OCI-LY1 (cell line): Measurements from ENCODE around the gene VWC2.

Source experiments
- EZH2 ChIP-seq: fragments of 200-600 bp; sonication (generic), shearing (Covaris generic); IDR thresholded peaks from 2 replicates; pipeline ENCODE4 v1.8.0; 2017; ENCODE audit warnings: borderline replicate concordance, mixed run types, mild to moderate bottlenecking, antibody characterized with exemption, low read length, moderate library complexity, mixed read lengths
- TF ChIP-seq, protein P1 (sequence below): fragments of 200-600 bp; sonication (generic), shearing (Covaris generic); IDR thresholded peaks from 2 replicates; pipeline ENCODE4 v1.5.1; 2017; ENCODE audit warnings: mild to moderate bottlenecking, antibody characterized with exemption, low read length, moderate library complexity, mixed read lengths

DNA sequence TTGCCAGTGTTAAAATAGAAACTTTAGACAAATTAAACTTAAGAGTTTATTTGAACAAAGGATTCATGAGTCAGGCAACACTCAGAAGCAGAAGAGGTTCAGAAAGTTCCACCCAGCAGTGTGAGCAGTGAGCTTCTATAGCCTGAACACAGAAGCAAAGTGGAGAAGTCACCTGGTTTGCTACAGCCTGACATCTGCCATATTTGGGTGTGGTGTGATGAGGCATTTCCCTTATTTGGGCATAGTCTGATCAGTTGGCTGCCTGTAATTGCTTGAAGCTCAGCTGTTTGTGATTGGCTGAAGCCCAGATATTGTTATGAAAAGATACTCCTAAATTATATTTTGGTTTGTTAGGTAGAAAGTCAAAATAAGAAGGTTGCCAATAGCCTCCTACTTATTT lies 39.1 kb downstream of the VWC2 start:
- TF ChIP-seq, protein P1, sequence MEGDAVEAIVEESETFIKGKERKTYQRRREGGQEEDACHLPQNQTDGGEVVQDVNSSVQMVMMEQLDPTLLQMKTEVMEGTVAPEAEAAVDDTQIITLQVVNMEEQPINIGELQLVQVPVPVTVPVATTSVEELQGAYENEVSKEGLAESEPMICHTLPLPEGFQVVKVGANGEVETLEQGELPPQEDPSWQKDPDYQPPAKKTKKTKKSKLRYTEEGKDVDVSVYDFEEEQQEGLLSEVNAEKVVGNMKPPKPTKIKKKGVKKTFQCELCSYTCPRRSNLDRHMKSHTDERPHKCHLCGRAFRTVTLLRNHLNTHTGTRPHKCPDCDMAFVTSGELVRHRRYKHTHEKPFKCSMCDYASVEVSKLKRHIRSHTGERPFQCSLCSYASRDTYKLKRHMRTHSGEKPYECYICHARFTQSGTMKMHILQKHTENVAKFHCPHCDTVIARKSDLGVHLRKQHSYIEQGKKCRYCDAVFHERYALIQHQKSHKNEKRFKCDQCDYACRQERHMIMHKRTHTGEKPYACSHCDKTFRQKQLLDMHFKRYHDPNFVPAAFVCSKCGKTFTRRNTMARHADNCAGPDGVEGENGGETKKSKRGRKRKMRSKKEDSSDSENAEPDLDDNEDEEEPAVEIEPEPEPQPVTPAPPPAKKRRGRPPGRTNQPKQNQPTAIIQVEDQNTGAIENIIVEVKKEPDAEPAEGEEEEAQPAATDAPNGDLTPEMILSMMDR = no peak
- TF ChIP-seq EZH2 = no peak
